Uterus (tissue), 4 donors: ENCODE results near the gene TLE3. TPM values are rescaled to one million over a fixed set of nuclear protein-coding genes. Genes with fewer than 3 reads are reported as not detected.

ENCODE experiments used
- DNase-seq, 2 donors: peaks; one replicate each; pipeline ENCODE4 v3.0.0-alpha.2; 2019 to 2020
- H3K27ac ChIP-seq, 2 donors: fragments of 200-600 bp; sonication (generic); 1 replicate in 1 of 2; 2 replicates in 1 of 2; pipeline ENCODE4 v1.5.1; 2016 to 2018
- H3K27me3 ChIP-seq, 2 donors: fragments of 200-600 bp; sonication (generic); one replicate each; pipeline ENCODE4 v1.5.1; 2018 to 2019; ENCODE audit warnings: control low read depth in 1 of 2
- H3K36me3 ChIP-seq, 2 donors: fragments of 200-600 bp; sonication (generic); one replicate each; pipeline ENCODE4 v1.5.1; 2019; ENCODE audit warnings: control low read depth in 1 of 2
- H3K4me1 ChIP-seq, 2 donors: fragments of 200-600 bp; sonication (generic); one replicate each; pipeline ENCODE4 v1.5.1; 2018 to 2019; ENCODE audit warnings: control low read depth in 1 of 2
- H3K4me3 ChIP-seq, 2 donors: fragments of 200-600 bp; sonication (generic); 1 replicate in 1 of 2; 2 replicates in 1 of 2; pipeline ENCODE4 v1.5.1; 2018 to 2019; ENCODE audit warnings: mild to moderate bottlenecking in 1 of 2
- H3K9me3 ChIP-seq, 2 donors: fragments of 200-600 bp; sonication (generic); one replicate each; pipeline ENCODE4 v1.5.1; 2019; ENCODE audit warnings: control low read depth in 1 of 2
- POLR2A ChIP-seq, 2 donors: fragments of 450-650 bp; IDR thresholded peaks; one replicate each; pipeline ENCODE4 v1.6.1; 2016; ENCODE audit warnings: antibody characterized with exemption in 2 of 2, mild to moderate bottlenecking in 1 of 2, moderate library complexity in 1 of 2
- intact Hi-C: fragments of 100-400 bp; cut with DNase I; formaldehyde crosslinking; loops from one replicate; pipeline ENCODE4 v1.15.1; 2023; ENCODE audit warnings: low total_unique reads
- total RNA-seq, 4 donors: library from RNA; depleted of rRNA in 3 of 4; stranded (reverse); fragments of >200 nt in 3 of 4; gene quantifications; one replicate each; pipeline versions ENCODE4 v1.1.0 to v1.2.4, GENCODE V29; 2014 to 2023
- TF ChIP-seq, protein P1 (sequence below), 4 experiments: fragments of 200-600 bp in 2 of 4; fragments of 450-650 bp in 2 of 4; sonication (generic) in 2 of 4; IDR thresholded peaks; one replicate each; pipeline ENCODE4 v1.5.1; 2016 to 2019; ENCODE audit warnings: antibody characterized with exemption in 4 of 4, mild to moderate bottlenecking in 2 of 4, moderate library complexity in 1 of 4
- donor health status: DM: yes; HTN: yes; CAD: no.

Gene TLE3
- total RNA-seq, 4 donors from 2014 or later = 7.4 to 244 (median 49.4) TPM

DNA sequence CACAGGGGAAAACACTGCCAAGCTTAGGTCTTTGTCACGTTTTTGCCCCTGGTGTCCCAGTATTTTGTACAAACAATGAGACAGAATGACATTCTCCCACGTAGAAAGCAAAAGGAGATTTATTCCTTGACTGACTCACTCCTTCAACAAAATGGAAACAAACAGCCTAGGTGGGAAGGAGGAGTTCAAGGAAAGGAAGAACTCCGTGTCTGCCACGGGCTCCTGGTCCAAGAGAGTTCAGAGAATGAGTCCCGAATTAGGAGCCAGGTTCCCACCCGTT, 8.1 kb downstream of the TLE3 start:
- Histone ChIP-seq H3K9me3 (no peaks in the 10 kb centered on the region), H3K4me3 (no peak overlapping the region), H3K4me1 (peaks cover 0 to 14% of the 10 kb centered on the region in 2 donors), H3K27ac (peak overlapping the region; percentile 47 to 63), H3K36me3 (no peaks in the 10 kb centered on the region), H3K27me3 (no peaks in the 10 kb centered on the region)
- no peak for TF ChIP-seq POLR2A (IDR thresholded peaks at IDR 0.05)
- TF ChIP-seq, protein P1, sequence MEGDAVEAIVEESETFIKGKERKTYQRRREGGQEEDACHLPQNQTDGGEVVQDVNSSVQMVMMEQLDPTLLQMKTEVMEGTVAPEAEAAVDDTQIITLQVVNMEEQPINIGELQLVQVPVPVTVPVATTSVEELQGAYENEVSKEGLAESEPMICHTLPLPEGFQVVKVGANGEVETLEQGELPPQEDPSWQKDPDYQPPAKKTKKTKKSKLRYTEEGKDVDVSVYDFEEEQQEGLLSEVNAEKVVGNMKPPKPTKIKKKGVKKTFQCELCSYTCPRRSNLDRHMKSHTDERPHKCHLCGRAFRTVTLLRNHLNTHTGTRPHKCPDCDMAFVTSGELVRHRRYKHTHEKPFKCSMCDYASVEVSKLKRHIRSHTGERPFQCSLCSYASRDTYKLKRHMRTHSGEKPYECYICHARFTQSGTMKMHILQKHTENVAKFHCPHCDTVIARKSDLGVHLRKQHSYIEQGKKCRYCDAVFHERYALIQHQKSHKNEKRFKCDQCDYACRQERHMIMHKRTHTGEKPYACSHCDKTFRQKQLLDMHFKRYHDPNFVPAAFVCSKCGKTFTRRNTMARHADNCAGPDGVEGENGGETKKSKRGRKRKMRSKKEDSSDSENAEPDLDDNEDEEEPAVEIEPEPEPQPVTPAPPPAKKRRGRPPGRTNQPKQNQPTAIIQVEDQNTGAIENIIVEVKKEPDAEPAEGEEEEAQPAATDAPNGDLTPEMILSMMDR (IDR thresholded peaks at IDR 0.05) = no peak
- DNase-seq = no peak
- intact Hi-C loops = no loop called here

GRCh38 chr15:70088887-70089691, 8.6 kb downstream of the TLE3 start:
- Histone ChIP-seq H3K4me3 (no peak overlapping the region), H3K36me3 (no peaks in the 10 kb centered on the region), H3K4me1 (peaks cover 0 to 14% of the 10 kb centered on the region in 2 donors), H3K27me3 (no peaks in the 10 kb centered on the region), H3K27ac (peak overlapping the region; percentile 47 to 63), H3K9me3 (no peaks in the 10 kb centered on the region)
- intact Hi-C loops = no loop called here
- no peak for TF ChIP-seq POLR2A (IDR thresholded peaks at IDR 0.05)
- TF ChIP-seq, protein P1 (IDR thresholded peaks at IDR 0.05) = no peak
- DNase-seq = peak; percentile 67 to 77

- H3K4me3 ChIP-seq = no peak overlapping the region
- no peak for DNase-seq
- H3K27ac ChIP-seq = peak overlapping the region; percentile 47 to 63
- H3K27me3 ChIP-seq = no peaks in the 10 kb centered on the region
- no peaks in the 10 kb centered on the region for H3K9me3 ChIP-seq
- H3K36me3 ChIP-seq = no peaks in the 10 kb centered on the region
- intact Hi-C loops = no loop called here
- peaks cover 0 to 14% of the 10 kb centered on the region in 2 donors for H3K4me1 ChIP-seq
- TF ChIP-seq, protein P1 (IDR thresholded peaks at IDR 0.05) = no peak
- no peak for TF ChIP-seq POLR2A (IDR thresholded peaks at IDR 0.05)
Measured at GRCh38 chr15:70088455-70088854, 9.3 kb downstream of the TLE3 start.

- DNase-seq = no peak
- H3K9me3 ChIP-seq = no peaks in the 10 kb centered on the region
- intact Hi-C loops = no loop called here
- no peaks in the 10 kb centered on the region for H3K27me3 ChIP-seq
- no peaks in the 10 kb centered on the region for H3K36me3 ChIP-seq
- H3K4me3 ChIP-seq = no peak overlapping the region
- H3K4me1 ChIP-seq = peaks cover 0 to 14% of the 10 kb centered on the region in 2 donors
- no peak for TF ChIP-seq POLR2A (IDR thresholded peaks at IDR 0.05)
- TF ChIP-seq, protein P1 (IDR thresholded peaks at IDR 0.05) = no peak
- H3K27ac ChIP-seq = peak overlapping the region in 1 of 2 donors; percentile 63
Measured at GRCh38 chr15:70087708-70088352, 9.9 kb downstream of the TLE3 start.

GRCh38 chr15:70086636-70087035, 11.1 kb downstream of the TLE3 start:
- intact Hi-C loops = no loop called here
- H3K27me3 ChIP-seq = no peaks in the 10 kb centered on the region
- no peak overlapping the region for H3K4me3 ChIP-seq
- H3K36me3 ChIP-seq = no peaks in the 10 kb centered on the region
- no peaks in the 10 kb centered on the region for H3K9me3 ChIP-seq
- H3K27ac ChIP-seq = no peak overlapping the region
- TF ChIP-seq, protein P1 (IDR thresholded peaks at IDR 0.05) = no peak
- TF ChIP-seq POLR2A (IDR thresholded peaks at IDR 0.05) = no peak
- peaks cover 0 to 14% of the 10 kb centered on the region in 2 donors for H3K4me1 ChIP-seq
- DNase-seq = no peak
